ENCODE measurements around the gene RANBP17. TPM values are rescaled to one million over a fixed set of nuclear protein-coding genes. Genes with fewer than 3 reads are reported as not detected.

RANBP17 gene
- total and polyA plus RNA-seq, 9 of the 15 experiments (the other 6 are each of a cell fraction or from before 2014, with no cell fraction given) = not detected

- Histone ChIP-seq H2AFZ (ENCODE audit: low read depth, low read length) (no peak overlapping the region), H3K9ac (ENCODE audit: insufficient read depth in 1 of 2, low read depth in 2 of 2, low read length in 2 of 2) (no peak overlapping the region), H3K36me3 (ENCODE audit: control insufficient read depth, insufficient read depth, low read length) (no peaks in the 10 kb centered on the region), H3K27me3 (ENCODE audit: control insufficient read depth in 2 of 2, insufficient read depth in 2 of 2, low read length in 2 of 2) (no peaks in the 10 kb centered on the region), H3K9me1 (ENCODE audit: control insufficient read depth, insufficient read depth, low read length) (no peaks in the 10 kb centered on the region), H3K27ac (ENCODE audit: extremely low read depth, low read depth, low read length) (no peak overlapping the region), H3K4me1 (replicated peaks in 1 of 2; ENCODE audit: control insufficient read depth in 2 of 2, insufficient read depth in 2 of 2, low read length in 2 of 2) (no peaks in the 10 kb centered on the region), H3K4me2 (ENCODE audit: insufficient read depth, low read length) (no peak overlapping the region), H4K20me1 (replicated peaks; ENCODE audit: control insufficient read depth, insufficient read depth, low read length) (no peaks in the 10 kb centered on the region), H3K4me3 (no peak overlapping the region), H3K9me3 (replicated peaks; ENCODE audit: control insufficient read depth, insufficient read depth, low read depth, low read length) (no peaks in the 10 kb centered on the region), H3K79me2 (ENCODE audit: control insufficient read depth, insufficient read depth, low read length) (no peaks in the 10 kb centered on the region)
- ChIA-PET CTCF (ENCODE audit: low intra/inter-chr PET ratio) (no interaction called here), POLR2A (no interaction called here)
- FAIRE-seq (no peak), ATAC-seq (no peak), DNase-seq (ENCODE audit: extremely low read depth in 1 of 4, low spot score in 3 of 4) (no peak)
- no TSS peak for BruUV-seq (replicated peaks)
- TF ChIP-seq NR1H2 (CRISPR knock-in tag; IDR thresholded peaks at IDR 0.05) = no peak
- TF ChIP-seq ETV6 (IDR thresholded peaks at IDR 0.05; ENCODE audit: borderline replicate concordance in 1 of 2, low read depth in 2 of 2, low read length in 1 of 2) = no peak
- no peak for TF ChIP-seq ETV6 (CRISPR knock-in tag; IDR thresholded peaks at IDR 0.05; ENCODE audit: borderline replicate concordance)
- TF ChIP-seq ZNF766 (CRISPR knock-in tag; conservative IDR thresholded peaks at IDR 0.05) = no peak
- TF ChIP-seq ZNF24 (IDR thresholded peaks at IDR 0.05) = no peak
- no peak for TF ChIP-seq E2F1 (CRISPR knock-in tag; IDR thresholded peaks at IDR 0.05)
- in situ Hi-C loops (cut with MboI) (no loop called here), intact Hi-C loops (cut with micrococcal nuclease) (no loop called here)
- WGBS (ENCODE audit: insufficient coverage, low coverage, missing lambda C conversion rate) = 0% methylated on average over 4 of the region's 4 CpGs
Measured at GRCh38 chr5:171128136-171128535, 266.3 kb downstream of the RANBP17 start.

- H3K4me3 ChIP-seq = no peak overlapping the region
- in situ Hi-C loops (cut with MboI) (no loop called here), intact Hi-C loops (cut with micrococcal nuclease) (no loop called here)
- WGBS (ENCODE audit: insufficient coverage, low coverage, missing lambda C conversion rate) = 0% methylated on average over 5 of the region's 5 CpGs
- H3K27ac ChIP-seq (ENCODE audit: extremely low read depth, low read depth, low read length) = no peak overlapping the region
- no peaks in the 10 kb centered on the region for H3K27me3 ChIP-seq (ENCODE audit: control insufficient read depth in 2 of 2, insufficient read depth in 2 of 2, low read length in 2 of 2)
- no peak overlapping the region for H2AFZ ChIP-seq (ENCODE audit: low read depth, low read length)
- no peak for FAIRE-seq
- H3K4me2 ChIP-seq (ENCODE audit: insufficient read depth, low read length) = no peak overlapping the region
- BruUV-seq (replicated peaks) = no TSS peak
- H3K79me2 ChIP-seq (ENCODE audit: control insufficient read depth, insufficient read depth, low read length) = no peaks in the 10 kb centered on the region
- no peaks in the 10 kb centered on the region for H3K9me3 ChIP-seq (replicated peaks; ENCODE audit: control insufficient read depth, insufficient read depth, low read depth, low read length)
- no peaks in the 10 kb centered on the region for H3K4me1 ChIP-seq (replicated peaks in 1 of 2; ENCODE audit: control insufficient read depth in 2 of 2, insufficient read depth in 2 of 2, low read length in 2 of 2)
- CTCF ChIA-PET (ENCODE audit: low intra/inter-chr PET ratio) = no interaction called here
- POLR2A ChIA-PET = no interaction called here
- no peak for DNase-seq (ENCODE audit: extremely low read depth in 1 of 4, low spot score in 3 of 4)
- ATAC-seq = no peak
- no peaks in the 10 kb centered on the region for H3K36me3 ChIP-seq (ENCODE audit: control insufficient read depth, insufficient read depth, low read length)
- no peak overlapping the region for H3K9ac ChIP-seq (ENCODE audit: insufficient read depth in 1 of 2, low read depth in 2 of 2, low read length in 2 of 2)
- no peaks in the 10 kb centered on the region for H3K9me1 ChIP-seq (ENCODE audit: control insufficient read depth, insufficient read depth, low read length)
- no peaks in the 10 kb centered on the region for H4K20me1 ChIP-seq (replicated peaks; ENCODE audit: control insufficient read depth, insufficient read depth, low read length)
- TF ChIP-seq RBM17 (IDR thresholded peaks at IDR 0.05; ENCODE audit: borderline replicate concordance, low read depth, low read length) (no peak), SMAD4 (CRISPR knock-in tag; conservative IDR thresholded peaks at IDR 0.05) (no peak), MAFF (IDR thresholded peaks at IDR 0.05; ENCODE audit: low read length) (no peak), MYC (IDR thresholded peaks at IDR 0.05; ENCODE audit: low read depth, low read length) (no peak), MYC (CRISPR knock-in tag; IDR thresholded peaks at IDR 0.05; ENCODE audit: borderline replicate concordance, low read depth) (no peak), NFE2L1 (tag; IDR thresholded peaks at IDR 0.05; ENCODE audit: borderline replicate concordance, low read depth) (no peak), ZBTB2 (IDR thresholded peaks at IDR 0.05) (no peak), NCOA1 (IDR thresholded peaks at IDR 0.05; ENCODE audit: low read depth) (no peak), GABPB2 (CRISPR knock-in tag; conservative IDR thresholded peaks at IDR 0.05) (no peak), ZC3H8 (IDR thresholded peaks at IDR 0.05) (no peak), ZNF41 (CRISPR knock-in tag; conservative IDR thresholded peaks at IDR 0.05) (no peak)
Measured at GRCh38 chr5:171129308-171129707, 267.5 kb downstream of the RANBP17 start.

Data from K562 (cell line).